ENCODE measurements around the gene ZNF775.

The ZNF775 gene

DNA sequence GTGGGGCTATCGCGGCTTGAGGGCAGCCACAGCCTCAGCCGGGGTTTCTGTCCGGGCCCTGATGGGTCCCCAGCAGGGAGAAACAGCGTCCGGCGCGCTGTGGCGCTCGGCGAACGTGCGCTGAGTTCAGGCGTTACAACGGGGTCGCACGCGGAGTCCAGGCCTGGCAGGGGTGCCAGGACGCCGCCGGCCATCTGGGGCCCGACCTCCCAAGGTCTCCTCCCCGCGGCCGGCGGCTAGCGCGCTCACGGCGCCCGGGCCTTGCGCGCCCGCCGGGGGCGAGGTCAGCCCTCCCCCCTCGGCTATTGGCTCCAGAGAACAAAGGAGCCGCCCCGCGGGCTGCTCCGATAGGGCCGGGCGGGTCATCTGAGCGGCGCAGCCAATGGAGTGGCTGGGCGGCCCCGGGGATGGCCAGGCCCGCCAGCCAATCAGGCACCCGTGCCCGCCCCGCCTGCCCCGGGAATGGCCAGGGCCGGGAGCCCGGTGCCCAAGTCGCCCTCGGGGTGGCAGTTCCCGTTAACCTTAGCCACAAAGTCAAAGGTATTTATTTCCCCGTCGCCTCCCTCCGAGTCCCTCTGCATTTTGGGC is at the start of gene ZNF775:
TSS of gene ZNF775 (plus strand) at position 478 of the 588 bp plus-strand sequence. CDS start 9,141 bp downstream, outside the sequence.
- peak; percentile 88 for DNase-seq (ENCODE audit: low read depth, low spot score)

DNA sequence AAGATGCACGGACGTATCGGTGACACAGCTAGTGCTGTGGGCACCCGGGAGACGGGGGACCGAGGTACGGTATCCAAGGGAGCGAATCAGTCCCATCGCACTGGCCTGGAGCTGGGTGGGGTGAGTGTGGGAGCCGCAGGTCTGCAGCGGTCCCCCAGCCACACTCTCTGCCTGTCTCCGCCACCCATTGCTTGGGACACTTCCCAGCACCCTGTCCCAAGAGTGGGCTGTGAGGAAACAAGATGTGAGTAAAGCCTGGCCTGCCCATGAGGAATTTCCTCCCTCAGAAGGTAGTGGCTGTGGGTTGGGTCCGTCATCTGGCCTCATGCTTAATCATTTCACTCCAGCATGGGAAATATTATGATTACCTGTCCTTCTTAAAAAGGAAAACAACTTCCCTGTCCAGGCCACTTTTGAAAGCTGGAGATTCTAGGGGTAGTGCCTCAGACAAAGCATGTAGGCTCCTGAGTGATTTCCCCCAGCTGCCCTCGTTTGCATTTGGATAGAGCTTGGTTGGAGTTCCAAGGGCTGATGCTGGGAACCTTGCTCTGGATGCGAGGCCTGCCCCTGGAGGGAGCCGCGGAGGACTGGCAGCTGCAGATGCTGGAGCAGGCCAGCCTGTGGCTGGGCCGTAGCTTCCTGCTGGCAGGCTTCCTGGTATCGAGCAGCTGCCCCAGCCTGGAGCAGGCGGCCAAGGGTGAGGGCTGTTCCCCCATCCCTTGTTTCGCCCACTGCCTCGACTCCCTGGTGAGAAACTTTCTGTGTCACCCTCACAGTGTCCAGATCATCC is 49.6 kb upstream of the ZNF775 start:
- no peak for DNase-seq (ENCODE audit: low read depth, low spot score)

DNA sequence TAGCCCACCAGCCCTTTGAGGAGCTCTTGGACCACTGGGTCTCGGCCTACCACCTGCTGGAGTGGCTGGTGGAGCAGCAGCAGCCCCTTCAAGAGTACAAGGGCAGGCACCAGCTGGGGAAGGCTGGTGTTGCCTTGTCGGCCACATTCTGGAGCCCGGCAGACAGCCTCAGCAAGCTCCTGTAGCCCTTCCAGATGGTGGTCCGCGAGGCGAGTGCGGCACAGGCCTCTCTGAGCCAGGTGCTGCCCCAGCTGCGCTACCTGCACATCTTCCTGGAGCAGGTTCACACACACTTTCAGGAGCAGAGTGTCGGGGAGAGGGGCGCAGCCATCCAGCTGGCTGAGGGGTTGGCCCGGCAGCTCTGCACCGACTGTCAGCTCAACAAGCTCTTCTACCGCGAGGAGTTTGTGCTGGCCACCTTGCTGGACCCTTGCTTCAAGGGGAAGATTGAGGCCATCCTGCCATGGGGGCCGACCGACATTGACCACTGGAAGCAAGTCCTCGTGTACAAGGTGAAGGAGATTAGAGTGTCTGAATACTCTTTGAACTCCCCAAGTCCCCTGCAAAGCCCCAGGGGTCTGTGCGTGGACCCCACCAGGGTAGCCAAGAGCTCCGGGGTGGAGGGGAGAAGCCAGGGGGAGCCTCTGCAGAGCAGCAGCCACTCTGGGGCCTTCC is 48.8 kb upstream of the ZNF775 start:
- no peak for DNase-seq (ENCODE audit: low read depth, low spot score)

DNA sequence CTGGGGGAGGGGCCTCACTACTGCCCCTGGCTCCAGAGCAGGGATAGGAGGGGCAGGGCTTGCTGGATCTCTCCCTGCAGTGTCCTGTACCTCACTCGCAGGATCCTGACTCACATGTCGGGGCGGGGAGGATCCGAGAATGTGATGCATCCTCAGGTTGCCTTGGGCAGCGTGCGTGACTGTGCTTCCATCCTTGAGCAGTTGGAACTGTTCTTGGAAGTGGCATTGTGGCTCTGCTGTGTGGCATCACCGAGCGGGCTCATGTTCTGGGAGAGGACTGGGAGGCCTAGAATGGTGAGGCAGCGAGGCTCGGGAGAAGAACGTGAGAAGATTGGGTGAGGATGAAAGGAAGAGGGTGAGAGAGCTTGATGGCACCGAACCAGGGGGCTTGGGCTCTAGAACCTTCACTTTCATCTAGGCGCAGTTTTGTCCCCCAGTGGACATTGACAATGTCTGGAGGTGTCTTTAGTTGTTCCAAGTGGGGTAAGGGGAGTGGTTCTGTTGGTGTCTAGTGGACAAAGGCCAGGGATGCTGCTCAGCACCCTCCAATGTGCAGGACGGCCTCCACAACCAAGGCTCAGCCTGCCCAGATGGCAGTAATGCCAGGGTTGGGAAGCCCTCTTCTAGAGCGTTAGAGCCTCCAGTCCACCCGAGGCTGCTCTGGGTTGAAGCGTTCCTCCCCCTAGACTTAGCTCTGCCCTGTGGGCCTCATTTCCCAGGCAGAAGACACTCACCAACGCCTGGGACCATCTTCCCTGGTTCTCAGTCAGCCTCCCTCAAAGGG is 46.1 kb upstream of the ZNF775 start:
- no peak for DNase-seq (ENCODE audit: low read depth, low spot score)

DNA sequence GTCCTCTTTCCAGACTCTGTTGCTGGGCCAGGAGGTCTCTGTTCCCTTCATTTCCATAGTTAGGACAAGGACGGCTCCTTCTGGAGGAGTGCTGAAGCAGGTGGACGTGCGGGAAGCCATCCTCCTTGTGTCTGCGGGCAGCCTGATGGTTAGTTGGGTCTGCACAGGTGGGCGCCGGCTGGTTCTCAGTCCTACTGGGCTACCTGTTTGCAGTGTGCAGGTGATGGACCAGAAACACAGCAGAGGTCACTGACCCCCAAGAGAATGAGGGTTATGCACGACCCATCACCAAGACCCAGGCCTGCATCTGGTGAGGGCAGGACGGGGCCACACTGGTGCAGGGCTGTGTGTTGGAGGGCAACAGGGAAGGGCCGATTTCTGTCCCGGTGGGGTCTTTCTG is 45.5 kb upstream of the ZNF775 start:
- DNase-seq (ENCODE audit: low read depth, low spot score) = no peak

DNA sequence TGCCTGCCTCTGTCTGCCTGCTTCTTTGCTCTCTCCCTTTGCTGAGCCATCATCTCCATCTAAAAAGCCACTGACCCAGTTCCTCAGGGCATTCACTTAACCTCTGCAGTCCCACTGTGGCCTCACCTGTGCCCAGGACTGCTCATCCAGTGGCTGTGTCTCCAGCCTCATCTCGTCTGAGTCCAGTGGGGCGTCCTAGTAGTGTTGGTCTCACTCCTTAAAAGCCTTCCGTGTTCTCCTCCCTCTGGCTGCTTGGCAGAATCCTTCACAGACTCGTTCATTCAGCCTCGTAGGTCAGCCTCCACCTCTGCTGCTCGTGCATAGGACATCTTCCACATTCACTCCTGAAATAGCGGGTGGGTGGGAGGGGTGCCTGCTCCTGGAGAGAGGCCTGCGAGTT is 45.0 kb upstream of the ZNF775 start:
- no peak for DNase-seq (ENCODE audit: low read depth, low spot score)

DNA sequence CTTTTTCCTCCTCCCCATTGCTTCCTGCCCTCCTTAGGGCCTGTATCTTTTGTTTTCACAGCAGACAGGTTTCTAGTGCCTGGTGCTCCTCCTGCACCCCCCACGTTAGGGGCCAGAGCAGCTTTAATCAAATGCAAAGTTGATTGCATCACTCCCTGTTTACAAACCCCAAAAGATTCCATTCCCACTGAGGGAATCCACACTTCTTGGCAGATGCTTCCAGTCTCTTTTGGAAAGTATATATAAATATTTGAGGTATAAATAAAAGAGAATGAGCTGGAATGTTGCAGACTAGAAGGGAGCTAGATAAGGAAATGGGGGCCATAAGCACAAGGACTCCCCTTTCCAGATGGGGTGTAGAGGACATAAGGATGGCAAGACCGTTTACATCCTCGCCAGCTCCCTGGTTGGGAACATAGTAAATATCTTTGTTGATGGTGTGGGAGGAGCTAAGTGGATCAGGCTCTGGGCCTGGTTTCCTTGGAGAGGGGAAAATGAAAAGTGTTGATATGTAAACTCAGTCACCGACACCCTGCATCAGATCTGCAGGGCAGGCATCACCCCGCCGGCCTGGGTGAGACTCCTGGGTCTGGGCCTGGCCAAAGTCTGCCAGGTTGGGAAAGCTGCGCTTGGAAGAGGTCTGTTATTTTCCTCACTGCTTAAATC is 43.9 kb upstream of the ZNF775 start:
- no peak for DNase-seq (ENCODE audit: low read depth, low spot score)

DNA sequence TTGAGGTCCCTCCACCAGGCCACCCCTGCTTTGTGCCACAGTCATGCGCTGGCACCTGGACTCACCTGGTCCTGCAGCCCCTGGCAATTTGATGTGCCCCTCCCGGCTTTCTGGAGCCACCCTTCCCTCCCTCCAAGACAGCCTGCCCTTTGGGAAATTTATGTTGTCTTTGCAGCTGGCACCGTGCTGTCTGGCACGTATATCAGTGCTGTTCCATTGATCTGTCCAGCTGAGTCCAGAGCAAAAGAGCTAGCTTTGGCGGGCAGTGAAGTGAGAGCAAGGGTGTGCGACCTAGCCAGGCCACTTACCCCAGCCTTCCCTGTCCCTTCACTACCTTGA is 43.4 kb upstream of the ZNF775 start:
- DNase-seq (ENCODE audit: low read depth, low spot score) = no peak

DNA sequence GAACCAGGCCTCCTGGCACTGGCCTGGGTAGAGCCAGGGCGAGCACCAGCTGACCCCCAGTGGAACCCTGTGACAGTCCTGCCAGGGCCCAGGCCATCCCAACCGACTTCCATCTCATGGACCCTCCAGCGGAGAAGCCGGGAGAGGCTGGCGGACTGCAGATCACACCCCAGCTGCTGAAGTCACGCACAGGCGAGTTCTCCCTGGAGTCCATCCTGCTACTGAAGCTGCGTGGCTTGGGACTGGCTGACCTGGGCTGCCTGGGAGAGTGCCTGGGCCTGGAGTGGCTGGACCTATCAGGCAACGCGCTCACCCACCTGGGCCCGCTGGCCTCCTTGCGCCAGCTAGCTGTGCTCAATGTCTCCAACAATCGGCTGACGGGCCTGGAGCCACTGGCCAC is 42.4 kb upstream of the ZNF775 start:
- no peak for DNase-seq (ENCODE audit: low read depth, low spot score)

DNA sequence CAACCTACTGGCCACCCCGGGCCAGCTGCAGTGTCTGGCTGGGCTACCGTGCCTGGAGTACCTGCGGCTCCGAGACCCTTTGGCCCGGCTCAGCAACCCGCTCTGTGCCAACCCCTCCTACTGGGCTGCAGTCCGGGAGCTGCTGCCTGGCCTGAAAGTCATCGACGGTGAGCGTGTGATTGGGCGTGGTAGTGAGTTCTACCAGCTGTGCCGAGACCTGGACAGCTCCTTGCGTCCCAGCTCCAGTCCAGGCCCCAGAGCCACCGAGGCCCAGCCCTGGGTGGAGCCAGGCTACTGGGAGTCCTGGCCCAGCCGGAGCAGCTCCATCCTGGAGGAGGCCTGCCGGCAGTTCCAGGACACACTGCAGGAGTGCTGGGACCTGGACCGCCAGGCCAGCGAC is 42.0 kb upstream of the ZNF775 start:
- no peak for DNase-seq (ENCODE audit: low read depth, low spot score)

DNA sequence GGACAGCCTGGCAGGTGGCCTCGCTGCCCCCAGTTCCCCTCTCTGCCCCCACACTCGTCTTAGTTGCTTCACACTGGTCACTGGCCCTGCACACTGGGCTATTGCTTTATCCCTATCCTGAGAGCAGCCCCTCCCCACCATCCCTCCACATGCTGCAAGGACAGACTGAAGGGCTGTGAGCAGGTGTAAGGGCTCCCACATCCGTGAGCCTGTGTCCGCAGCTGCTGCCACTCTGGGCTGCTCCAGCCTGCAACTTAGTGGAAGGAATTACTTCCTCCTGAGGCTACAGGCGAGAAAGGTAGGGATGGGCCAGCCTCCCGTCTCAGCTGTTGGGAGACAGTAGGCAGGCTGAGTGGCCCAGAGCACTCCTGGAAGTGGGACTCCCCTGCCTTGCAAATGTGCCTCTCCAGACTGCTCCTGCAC is 41.5 kb upstream of the ZNF775 start:
- no peak for DNase-seq (ENCODE audit: low read depth, low spot score)

DNA sequence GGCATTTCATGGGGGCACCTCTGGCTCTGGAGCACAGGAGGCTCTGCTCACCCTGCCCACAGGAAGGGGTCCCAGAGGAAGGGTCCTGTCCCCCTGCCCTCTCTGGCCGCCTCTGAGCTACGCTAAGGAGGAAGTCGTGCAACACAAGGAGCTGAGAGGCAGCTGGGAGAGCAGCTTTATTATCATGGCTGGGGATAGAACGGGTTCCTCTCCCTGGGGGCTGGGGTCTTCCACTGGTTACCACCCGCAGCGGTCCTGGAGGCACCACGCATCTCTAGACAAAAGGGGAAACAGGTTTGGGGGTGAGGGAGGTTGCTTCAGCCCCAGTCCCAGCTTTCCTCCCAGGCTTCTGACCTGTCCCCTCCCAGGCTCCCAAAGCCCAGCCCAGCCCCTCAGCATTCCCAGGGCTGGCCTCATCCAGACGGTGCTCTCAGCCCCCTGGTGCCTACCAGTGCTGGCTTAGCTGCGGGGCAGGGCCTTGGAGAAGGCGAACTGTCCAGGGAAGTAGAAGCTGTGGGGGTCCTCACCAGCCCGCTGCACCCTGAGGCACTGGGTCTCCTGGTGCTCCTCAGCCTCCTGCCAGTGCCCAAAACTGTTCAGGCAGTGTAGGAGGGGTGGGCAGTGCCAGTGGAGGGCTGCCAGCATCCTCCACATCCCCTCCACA is 40.8 kb upstream of the ZNF775 start:
- no peak for DNase-seq (ENCODE audit: low read depth, low spot score)

DNA sequence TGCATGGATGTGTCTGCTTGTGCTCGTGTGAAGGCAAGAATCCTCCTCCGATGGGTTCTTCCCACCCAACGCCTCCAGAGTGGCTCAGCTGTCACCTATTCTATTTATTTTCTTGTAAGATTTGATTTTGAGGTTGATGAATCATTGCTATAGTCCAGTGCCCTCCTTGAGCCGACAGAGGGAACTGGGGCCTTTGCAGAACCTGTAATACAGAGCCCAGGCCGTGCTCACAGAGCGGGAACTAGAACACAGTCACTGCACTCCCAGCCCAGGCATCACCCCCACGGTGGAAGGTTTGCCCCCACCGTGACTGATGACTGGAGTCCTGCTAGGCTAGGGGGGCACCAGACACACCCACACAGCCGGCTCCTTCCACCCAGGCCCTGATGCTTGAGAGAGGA is 39.7 kb upstream of the ZNF775 start:
- DNase-seq (ENCODE audit: low read depth, low spot score) = no peak

DNA sequence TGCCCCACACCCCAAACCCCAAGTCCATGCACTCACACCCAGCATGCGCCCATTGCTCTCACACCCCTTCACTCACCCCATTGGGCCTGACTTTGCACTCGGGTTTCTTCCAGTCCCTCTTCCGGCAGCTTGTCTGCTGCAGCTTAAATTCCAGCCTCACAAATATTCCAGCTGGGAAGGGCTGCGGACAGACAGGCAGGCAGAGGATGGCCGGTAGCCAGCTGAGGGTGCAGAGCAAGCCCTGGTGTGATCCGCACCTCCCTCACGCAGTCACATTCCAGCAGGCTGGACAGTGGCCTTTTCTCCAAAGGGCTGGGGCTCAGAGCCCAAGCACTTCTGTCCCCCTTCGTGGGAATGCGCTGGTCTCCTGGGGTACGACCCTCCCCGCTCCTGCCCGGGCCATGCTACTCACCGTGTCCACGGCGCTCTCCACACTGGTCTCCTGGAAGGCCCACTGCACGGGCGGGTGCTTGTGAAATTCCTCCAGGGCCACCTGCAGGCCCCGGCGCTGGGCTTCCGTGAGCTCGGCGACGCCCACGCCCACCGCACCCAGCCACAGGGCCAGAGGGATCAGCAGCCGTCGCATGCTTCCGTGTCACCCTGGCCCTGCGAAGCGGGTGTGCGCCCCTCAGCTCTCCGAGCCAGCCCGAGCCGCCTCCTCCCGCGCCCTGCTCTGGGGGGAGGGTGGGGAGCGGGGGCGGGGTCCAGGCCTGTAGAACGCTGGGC is 38.9 kb upstream of the ZNF775 start:
- DNase-seq (ENCODE audit: low read depth, low spot score) = no peak

DNA sequence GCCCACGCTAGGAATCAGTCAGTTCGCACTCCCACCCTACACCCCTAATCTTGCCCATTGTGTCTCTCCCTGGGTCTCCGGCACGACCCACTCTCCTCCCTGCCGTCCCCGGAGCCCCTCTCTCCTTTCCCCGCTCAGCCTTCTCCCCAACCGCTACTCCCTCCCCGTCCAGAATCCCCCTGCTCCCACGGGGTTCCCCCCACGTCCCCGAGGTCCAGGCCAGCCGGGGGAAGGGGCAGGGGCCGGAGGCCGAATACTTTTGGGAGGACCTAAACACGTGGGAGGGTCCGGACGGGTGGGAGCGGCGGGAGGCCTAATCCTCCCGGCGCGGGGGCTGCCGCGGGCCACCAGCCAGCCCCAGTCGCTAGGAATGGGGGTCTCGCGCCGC is 38.3 kb upstream of the ZNF775 start:
- no peak for DNase-seq (ENCODE audit: low read depth, low spot score)

DNA sequence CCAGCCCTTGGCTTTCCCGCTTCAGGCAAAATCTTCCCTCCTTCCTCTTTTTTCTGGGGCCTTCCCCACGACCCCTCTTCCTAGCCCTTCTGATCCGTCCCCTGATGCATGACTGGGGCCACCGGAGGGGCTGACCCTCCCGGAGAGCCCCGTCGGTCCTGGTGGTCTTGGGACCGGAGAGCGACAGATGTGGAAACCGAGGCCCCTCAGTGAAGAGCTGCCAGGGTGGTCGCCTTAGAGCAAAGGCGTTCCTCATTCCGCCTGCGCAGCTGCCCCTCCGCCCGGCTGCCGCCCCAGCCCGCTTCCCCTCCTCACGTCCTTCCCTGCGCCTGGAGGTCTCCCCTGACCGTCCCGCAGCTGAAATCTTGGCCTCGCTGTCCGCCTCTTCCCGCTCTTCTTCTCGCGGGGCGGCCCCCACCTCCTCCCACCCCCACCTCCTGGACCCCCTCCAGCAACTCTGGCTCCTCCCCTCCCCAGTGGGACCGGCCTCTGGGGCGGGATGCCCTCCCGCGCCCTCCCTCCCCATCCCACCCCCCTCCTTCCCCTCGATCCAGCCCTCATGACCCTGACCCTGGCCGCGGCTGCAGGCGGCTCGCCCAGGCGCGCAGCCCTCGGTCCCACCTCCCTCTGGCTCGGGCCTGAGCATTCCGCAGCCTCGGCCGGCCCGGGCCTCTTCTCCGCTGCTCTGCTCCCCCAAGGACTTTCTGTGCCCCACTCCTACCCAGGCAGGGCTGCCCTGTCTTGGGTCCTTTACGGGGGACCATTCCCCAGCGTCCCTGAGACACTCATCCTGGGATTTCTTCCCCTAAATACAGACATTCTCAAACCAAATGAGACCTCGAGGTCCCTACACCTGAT is 37.6 kb upstream of the ZNF775 start, which contains the start of gene RARRES2:
TSS of gene RARRES2 (minus strand) at position 367 of the 858 bp plus-strand sequence. CDS start 1,020 bp downstream, outside the sequence.
- DNase-seq (ENCODE audit: low read depth, low spot score) = no peak

DNA sequence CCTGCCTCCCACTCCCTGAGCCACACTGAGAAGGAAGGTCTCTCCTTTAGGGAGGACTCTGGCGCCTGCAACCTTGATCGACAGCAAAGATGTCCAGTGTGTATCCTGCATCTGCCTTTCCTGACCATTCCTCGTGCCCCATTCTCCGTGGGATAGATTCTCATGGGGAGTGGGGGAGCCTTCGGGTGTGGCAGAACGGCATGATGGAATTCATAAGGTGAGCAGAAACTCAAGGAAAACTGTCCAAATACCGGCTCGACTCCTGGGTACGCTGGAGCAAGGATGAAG is 37.1 kb upstream of the ZNF775 start:
- no peak for DNase-seq (ENCODE audit: low read depth, low spot score)

DNA sequence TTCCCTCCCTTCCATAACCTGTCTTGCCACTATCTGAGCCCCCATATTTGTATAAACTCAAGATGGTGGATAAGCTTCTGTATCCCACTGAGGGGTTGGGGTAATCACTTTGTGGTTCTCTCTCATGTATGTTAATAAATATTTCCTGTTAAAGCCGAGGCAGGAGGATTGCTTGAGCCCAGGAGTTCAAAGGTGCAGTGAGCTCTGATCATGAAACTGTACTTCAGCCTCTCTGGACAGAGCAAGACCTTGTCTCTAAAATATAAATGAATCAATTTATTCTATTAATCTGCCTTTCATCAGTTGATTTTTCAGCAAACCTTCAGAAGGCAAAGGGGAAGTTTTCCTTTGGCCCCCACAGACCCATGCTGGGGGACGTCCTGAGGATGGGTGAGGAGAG is 35.9 kb upstream of the ZNF775 start:
- no peak for DNase-seq (ENCODE audit: low read depth, low spot score)

DNA sequence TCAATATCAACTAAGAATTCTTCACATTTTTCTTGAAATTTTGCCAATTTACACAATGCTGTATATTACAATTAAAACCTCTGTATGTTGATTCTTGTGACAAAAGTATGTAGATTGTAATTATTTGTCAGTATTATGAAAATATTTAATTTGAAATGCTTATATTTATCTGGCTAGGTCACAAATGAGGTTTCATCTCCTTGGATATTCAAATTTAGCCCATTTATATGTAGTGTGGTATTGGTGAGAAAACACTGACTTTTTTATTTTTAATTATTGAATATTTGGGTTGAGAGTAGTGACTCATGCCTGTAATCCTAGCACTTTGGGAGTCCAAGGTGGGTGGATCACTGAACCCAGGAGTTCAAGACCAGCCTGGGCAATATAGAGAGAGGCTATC is 34.8 kb upstream of the ZNF775 start:
- DNase-seq (ENCODE audit: low read depth, low spot score) = no peak

DNA sequence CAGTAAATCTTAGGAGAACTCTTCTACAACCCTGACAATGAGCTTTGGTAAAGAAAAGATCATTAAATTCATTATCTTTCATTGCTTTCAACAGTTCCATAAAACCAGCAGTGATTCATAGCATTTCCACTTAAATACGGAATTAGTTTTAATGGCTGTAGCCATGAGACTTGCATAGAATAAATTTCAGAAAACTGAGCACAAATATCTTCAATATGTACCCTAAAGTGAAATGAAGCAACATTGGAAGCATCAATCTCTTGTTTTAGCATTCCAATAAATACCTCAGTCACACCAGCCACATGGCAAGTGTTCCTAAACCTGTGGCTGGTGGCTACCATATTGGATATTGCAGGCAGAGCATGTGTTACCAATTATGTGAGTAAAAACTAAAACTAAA is 34.1 kb upstream of the ZNF775 start:
- no peak for DNase-seq (ENCODE audit: low read depth, low spot score)

Data from activated CD4-positive, CD25-positive, alpha-beta regulatory T cell treated with anti-CD3 and anti-CD28 coated beads, Interleukin-2, amount 50 U/mL, for 16 hours (primary cell).